Sigmoid colon (tissue), 7 donors: ENCODE results near the gene ADGRG3. TPM values are rescaled to one million over a fixed set of nuclear protein-coding genes. Genes with fewer than 3 reads are reported as not detected.

ENCODE experiments used
- DNase-seq: peaks from one replicate; pipeline ENCODE4 v3.0.0-alpha.2; 2019
- H3K27ac ChIP-seq, 4 donors: fragments of 200-600 bp; sonication (generic); one replicate each; pipeline ENCODE4 v1.5.1; 2016 to 2019; ENCODE audit warnings: mild to moderate bottlenecking in 1 of 4
- H3K27me3 ChIP-seq, 3 donors: fragments of 200-600 bp; sonication (generic); one replicate each; pipeline ENCODE4 v1.5.1; 2019; ENCODE audit warnings: mild to moderate bottlenecking in 1 of 3
- H3K36me3 ChIP-seq, 4 donors: fragments of 200-600 bp; sonication (generic); one replicate each; pipeline ENCODE4 v1.5.1; 2016 to 2019
- H3K4me1 ChIP-seq, 4 donors: fragments of 200-600 bp; sonication (generic); one replicate each; pipeline ENCODE4 v1.5.1; 2017 to 2019
- H3K4me3 ChIP-seq, 4 donors: fragments of 200-600 bp; sonication (generic); one replicate each; pipeline ENCODE4 v1.5.1; 2017 to 2019; ENCODE audit warnings: mild to moderate bottlenecking in 2 of 4, moderate library complexity in 1 of 4
- H3K9me3 ChIP-seq, 4 donors: fragments of 200-600 bp in 3 of 4; sonication (generic) in 3 of 4; one replicate each; pipeline versions ENCODE4 v1.5.1 to v1.6.1; 2013 to 2019
- EP300 ChIP-seq, 4 donors: sonication (generic); formaldehyde crosslinking; IDR thresholded peaks; one replicate each; pipeline ENCODE4 v1.6.1; 2017; ENCODE audit warnings: antibody characterized with exemption in 4 of 4
- POLR2A ChIP-seq, 2 donors: fragments of 450-650 bp; IDR thresholded peaks; one replicate each; pipeline ENCODE4 v1.6.1; 2016; ENCODE audit warnings: antibody characterized with exemption in 2 of 2, mild to moderate bottlenecking in 2 of 2, moderate library complexity in 2 of 2
- POLR2AphosphoS5 ChIP-seq, 4 donors: sonication (generic); formaldehyde crosslinking; IDR thresholded peaks; one replicate each; pipeline ENCODE4 v1.6.1; 2017; ENCODE audit warnings: antibody characterized with exemption in 4 of 4
- WGBS, 2 donors: extraction: QIAGEN DNeasy Blood & Tissue Kit; methylation state at CpG; one replicate each; pipeline ENCODE4 v1.1.7; 2013; 5-methylcytosine and 5-hydroxymethylcytosine counted together
- intact Hi-C: fragments of 100-400 bp; cut with DNase I; formaldehyde crosslinking; loops from one replicate; pipeline ENCODE4 v1.15.1; 2023
- polyA plus RNA-seq, 3 donors: library from polyadenylated mRNA; stranded (reverse); fragments of 200-250 nt; gene quantifications; one replicate each; pipeline ENCODE4 v1.2.3, GENCODE V29; 2013
- total RNA-seq, 4 donors: library from RNA; depleted of rRNA; stranded (reverse); fragments of >200 nt; gene quantifications; one replicate each; pipeline ENCODE4 v1.1.0, GENCODE V29; 2016
- TF ChIP-seq, protein P1 (sequence below), 4 experiments: fragments of 450-650 bp in 3 of 4; fragments of 200-600 bp in 1 of 4; IDR thresholded peaks; one replicate each; pipeline ENCODE4 v1.5.1; 2016 to 2019; ENCODE audit warnings: antibody characterized with exemption in 4 of 4, mild to moderate bottlenecking in 3 of 4, moderate library complexity in 2 of 4
- donor health status: healthy with polysubstance abuse.
- donor health status: Bipolar disorder and iron deficiency.
- donor health status: healthy.

ADGRG3 gene
- total and polyA plus RNA-seq, 7 donors = 0.69 to 6.6 (median 3.6) TPM

DNA sequence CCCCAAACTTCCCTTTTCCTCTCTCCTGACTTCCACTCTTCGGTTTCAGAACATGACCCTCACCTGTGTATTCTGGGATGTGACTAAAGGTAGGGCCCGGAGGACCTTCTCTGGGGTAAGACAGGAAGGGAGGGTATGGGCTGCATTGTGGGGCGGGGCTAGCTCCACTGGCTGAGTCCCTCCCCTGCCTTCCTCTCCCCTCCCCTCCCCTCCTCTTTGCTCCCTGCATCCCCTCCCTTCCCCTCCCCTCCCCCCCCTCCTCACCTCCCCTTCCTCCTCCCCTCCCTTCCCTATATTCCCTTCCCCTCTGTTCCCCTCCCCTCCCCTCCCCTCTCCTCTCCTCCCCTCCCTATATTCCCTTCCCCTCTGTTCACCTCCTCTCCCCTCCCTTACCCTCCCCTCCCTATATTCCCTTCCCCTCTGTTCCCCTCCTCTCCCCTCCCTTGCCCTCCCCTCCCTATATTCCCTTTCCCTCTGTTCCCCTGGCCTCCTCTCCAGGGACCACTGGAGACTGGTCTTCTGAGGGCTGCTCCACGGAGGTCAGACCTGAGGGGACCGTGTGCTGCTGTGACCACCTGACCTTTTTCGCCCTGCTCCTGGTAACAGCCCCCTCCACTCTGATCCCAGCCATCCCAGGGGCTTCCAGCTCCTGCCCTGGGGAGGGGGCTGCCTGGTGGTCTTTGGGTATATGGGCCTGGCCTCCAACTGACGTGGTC is 11.8 kb downstream of the ADGRG3 start:
- H3K27me3 ChIP-seq = no peaks in the 10 kb centered on the region
- no peaks in the 10 kb centered on the region for H3K4me1 ChIP-seq
- no peaks in the 10 kb centered on the region for H3K9me3 ChIP-seq
- WGBS, 2 donors = 74 to 81% methylated on average over 7 of the region's 7 CpGs
- intact Hi-C loops = no loop called here
- no peak for DNase-seq
- no peak overlapping the region for H3K27ac ChIP-seq
- H3K4me3 ChIP-seq = no peak overlapping the region
- H3K36me3 ChIP-seq = no peaks in the 10 kb centered on the region
- no peak for TF ChIP-seq EP300 (IDR thresholded peaks at IDR 0.05)
- TF ChIP-seq, protein P1, sequence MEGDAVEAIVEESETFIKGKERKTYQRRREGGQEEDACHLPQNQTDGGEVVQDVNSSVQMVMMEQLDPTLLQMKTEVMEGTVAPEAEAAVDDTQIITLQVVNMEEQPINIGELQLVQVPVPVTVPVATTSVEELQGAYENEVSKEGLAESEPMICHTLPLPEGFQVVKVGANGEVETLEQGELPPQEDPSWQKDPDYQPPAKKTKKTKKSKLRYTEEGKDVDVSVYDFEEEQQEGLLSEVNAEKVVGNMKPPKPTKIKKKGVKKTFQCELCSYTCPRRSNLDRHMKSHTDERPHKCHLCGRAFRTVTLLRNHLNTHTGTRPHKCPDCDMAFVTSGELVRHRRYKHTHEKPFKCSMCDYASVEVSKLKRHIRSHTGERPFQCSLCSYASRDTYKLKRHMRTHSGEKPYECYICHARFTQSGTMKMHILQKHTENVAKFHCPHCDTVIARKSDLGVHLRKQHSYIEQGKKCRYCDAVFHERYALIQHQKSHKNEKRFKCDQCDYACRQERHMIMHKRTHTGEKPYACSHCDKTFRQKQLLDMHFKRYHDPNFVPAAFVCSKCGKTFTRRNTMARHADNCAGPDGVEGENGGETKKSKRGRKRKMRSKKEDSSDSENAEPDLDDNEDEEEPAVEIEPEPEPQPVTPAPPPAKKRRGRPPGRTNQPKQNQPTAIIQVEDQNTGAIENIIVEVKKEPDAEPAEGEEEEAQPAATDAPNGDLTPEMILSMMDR (IDR thresholded peaks at IDR 0.05) = no peak
- no peak for TF ChIP-seq POLR2AphosphoS5 (IDR thresholded peaks at IDR 0.05)
- no peak for TF ChIP-seq POLR2A (IDR thresholded peaks at IDR 0.05)

- DNase-seq = no peak
- TF ChIP-seq POLR2AphosphoS5 (IDR thresholded peaks at IDR 0.05) (no peak), EP300 (IDR thresholded peaks at IDR 0.05) (no peak), POLR2A (IDR thresholded peaks at IDR 0.05) (no peak)
- TF ChIP-seq, protein P1 (IDR thresholded peaks at IDR 0.05) = no peak
- Histone ChIP-seq H3K27ac (no peak overlapping the region), H3K36me3 (no peaks in the 10 kb centered on the region), H3K9me3 (no peaks in the 10 kb centered on the region), H3K4me1 (no peaks in the 10 kb centered on the region), H3K4me3 (no peak overlapping the region), H3K27me3 (no peaks in the 10 kb centered on the region)
- intact Hi-C loops = no loop called here
- 76 to 88% methylated on average over 5 of the region's 5 CpGs for WGBS, 2 donors
Measured at GRCh38 chr16:57680842-57681375, 12.8 kb downstream of the ADGRG3 start.

DNA sequence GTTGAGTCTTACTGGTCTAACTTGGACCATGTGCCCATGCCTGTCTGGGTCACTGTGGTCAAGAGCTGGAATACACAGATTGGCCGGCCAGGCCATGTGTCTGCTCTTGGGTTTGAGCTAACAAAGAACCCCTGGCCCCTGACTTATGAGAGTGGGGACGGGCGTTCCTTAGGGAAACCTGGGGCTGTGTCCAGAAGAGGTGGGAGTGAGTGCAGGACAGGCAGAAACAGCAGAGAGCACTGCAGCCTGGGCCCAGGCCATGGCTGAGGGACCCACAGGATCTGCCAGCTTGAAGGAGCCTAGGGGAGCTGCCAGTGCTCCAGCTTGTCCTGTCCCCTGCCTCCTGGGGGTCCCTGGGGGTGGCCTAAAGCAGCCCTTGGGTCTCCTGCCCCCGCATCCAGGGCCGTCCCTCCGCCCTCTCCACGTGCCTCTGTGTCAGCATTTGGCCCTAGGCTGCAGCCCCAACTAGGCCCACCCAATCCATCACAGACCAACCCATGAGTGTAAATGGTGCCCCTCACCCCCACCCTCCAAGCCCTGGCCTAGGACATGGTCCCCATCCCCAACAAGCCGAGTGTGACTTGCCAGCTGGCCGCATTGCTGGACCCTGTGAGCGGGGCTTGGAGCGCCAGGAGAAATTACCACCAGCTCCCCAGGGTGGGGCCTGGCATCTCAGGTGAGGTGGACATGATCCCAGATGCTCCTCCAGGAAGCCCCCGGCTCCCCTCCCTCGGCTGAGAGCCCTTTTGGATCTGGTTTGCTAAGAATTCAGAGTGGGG is 14.0 kb downstream of the ADGRG3 start:
- Histone ChIP-seq H3K4me3 (no peak overlapping the region), H3K27me3 (no peaks in the 10 kb centered on the region), H3K27ac (no peak overlapping the region), H3K36me3 (no peaks in the 10 kb centered on the region), H3K4me1 (no peaks in the 10 kb centered on the region), H3K9me3 (no peaks in the 10 kb centered on the region)
- no peak for TF ChIP-seq EP300 (IDR thresholded peaks at IDR 0.05)
- no peak for TF ChIP-seq POLR2A (IDR thresholded peaks at IDR 0.05)
- TF ChIP-seq, protein P1 (IDR thresholded peaks at IDR 0.05) = no peak
- TF ChIP-seq POLR2AphosphoS5 (IDR thresholded peaks at IDR 0.05) = no peak
- intact Hi-C loops = no loop called here
- WGBS, 2 donors = 93 to 94% methylated on average over 13 of the region's 13 CpGs
- peak; percentile 57 for DNase-seq

- WGBS, 2 donors = 86 to 90% methylated on average over 11 of the region's 11 CpGs
- H3K9me3 ChIP-seq = no peaks in the 10 kb centered on the region
- no peak overlapping the region for H3K27ac ChIP-seq
- H3K27me3 ChIP-seq = no peaks in the 10 kb centered on the region
- H3K4me1 ChIP-seq = no peaks in the 10 kb centered on the region
- intact Hi-C loops = no loop called here
- no peak for TF ChIP-seq POLR2AphosphoS5 (IDR thresholded peaks at IDR 0.05)
- TF ChIP-seq, protein P1 (IDR thresholded peaks at IDR 0.05) = no peak
- TF ChIP-seq POLR2A (IDR thresholded peaks at IDR 0.05) = no peak
- no peak for TF ChIP-seq EP300 (IDR thresholded peaks at IDR 0.05)
- H3K36me3 ChIP-seq = no peaks in the 10 kb centered on the region
- H3K4me3 ChIP-seq = no peak overlapping the region
- DNase-seq = peak; percentile 13
Measured at GRCh38 chr16:57682809-57683635, 14.9 kb downstream of the ADGRG3 start.
